GM19397 (cell line): ENCODE data around the gene CDH2.
A peak's percentile ranks its signal among the peaks of the same experiment; 100 is the strongest.

Experiments used
- ATAC-seq: cut with Tn5 transposase; IDR thresholded peaks from one replicate; pipeline ENCODE4 v1.9.1; 2021; ENCODE audit warnings: mild to moderate bottlenecking, moderate library complexity; ENCODE audit not compliant: unreplicated experiment

The CDH2 gene

DNA sequence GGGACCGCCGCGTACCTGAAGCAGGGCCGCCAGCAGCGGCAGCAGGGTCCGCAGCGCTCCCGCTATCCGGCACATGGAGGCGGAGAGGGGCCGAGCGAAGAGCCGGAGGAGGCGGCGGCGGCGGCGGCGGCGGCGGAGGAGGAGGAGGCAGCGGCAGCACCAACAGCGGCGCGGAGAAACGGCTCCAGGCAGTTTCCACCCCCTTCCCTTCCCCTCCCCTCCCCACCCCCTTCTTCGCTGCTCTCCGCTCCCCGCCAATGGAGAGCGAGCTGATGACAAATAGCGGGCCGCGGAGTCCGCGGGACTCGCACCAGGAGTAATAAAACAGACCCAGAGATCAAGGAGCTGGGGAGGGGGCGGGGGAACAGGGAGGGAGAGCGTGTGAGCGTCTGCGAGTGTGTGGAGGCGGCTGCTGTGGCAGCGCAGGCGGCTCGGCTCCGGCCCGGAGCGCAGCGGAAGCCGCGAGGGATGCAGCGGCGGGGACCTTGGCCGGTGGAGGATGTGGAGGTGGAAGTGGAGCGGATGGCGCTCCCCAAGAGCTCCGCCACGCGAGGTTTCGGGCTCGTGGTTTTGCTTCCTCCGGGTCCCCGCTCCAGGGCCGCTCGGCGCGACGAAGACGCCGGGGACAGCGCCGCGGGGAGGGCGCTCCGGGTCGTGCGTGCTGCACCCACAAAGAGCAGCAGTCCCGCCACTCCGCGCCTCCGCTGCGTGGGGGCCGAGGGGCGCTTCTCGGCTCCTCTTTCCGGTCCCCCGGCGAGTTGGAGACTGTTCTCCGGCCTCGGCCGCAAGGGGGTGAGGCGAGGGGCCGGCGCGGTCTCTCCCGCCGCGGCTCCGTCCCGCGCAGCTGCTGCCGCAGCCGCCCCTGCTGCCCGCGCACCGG is at the start of gene CDH2:
CDH2 (minus strand) TSS at position 183 of the 880 bp plus-strand sequence; CDS start at position 75, 108 bp downstream.
- ATAC-seq: peak; percentile 43

DNA sequence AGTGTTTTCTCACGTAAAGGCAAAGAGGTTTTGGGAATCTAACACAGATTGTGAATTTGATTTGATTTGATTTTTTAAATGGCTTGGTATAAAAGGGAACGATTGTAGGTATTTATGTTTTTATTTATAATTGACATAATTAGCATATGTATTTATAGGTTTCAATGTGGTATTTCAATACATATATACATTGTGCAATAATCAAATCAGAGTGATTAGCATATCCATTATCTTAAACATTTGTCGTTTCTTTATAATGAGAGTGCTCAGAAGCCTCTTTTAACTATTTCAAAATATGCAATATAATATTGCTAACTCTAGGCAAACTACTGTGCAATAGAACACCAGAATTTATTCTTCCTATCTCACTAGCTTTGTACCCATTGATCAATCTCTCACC is 35.1 kb upstream of the CDH2 start:
- no peak for ATAC-seq

DNA sequence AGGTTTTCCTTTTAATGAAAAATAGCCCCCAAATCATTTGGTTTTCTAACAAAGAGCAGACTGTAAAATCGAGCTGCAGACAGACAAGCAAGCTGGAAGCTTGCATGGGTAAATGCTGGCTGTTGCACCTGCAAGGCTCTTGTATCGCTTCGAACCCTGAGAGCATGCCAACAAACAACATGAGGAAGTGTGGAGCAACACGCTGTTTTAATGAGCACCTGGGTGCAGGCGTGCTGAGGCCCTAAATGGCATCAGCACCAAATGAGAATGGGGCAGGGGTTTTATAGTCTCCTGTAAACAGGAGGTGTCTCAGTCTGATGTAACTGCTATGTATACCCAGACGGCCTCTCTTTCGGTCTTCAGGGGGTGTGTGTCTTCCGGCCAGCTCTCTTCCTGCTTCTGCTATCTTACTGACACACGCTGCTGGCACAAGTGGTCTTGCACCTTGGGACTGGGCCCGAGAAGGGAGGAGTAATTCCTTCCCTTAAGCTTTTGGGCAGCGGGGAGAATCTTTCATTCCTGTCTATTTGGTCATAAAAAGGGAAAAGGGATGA is 31.9 kb upstream of the CDH2 start:
- no peak for ATAC-seq

DNA sequence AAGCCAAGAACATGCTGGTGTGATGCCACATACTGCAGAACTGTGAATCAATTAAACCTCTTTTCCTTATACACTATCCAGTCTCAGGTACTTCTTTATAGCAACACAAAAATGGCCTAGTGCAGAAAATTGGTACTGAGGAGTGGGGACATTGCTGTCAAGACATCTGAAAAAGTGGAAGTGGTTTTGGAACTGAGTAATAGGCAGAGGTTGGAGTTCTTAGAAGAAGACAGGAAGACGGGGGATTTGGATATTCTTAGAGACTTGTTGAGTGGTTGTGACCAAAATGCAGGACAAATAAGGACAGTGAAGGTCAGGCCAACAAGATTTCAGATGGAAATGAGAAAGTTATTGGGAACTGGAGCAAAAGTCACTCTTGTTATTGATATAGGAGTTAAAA is 31.3 kb upstream of the CDH2 start:
- ATAC-seq: no peak

DNA sequence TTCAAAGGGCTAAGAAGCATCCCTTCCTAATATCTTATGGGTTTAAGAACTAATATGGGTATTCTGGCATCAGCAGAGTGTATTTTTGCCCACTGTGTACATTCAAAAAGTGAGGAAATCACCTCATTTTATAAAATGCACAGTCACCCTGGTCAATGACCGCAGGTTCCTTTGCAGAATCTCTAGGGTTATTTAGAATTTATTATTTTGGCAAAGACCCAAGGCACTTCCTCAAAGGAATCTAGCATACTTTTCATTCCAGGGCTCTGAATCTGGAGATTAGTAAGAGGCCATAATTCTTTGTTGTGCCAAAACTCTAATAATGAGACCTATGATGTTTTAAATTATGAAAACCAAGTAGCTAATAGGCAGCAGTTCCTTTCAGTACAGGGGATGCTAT is 27.2 kb upstream of the CDH2 start:
- ATAC-seq: no peak

DNA sequence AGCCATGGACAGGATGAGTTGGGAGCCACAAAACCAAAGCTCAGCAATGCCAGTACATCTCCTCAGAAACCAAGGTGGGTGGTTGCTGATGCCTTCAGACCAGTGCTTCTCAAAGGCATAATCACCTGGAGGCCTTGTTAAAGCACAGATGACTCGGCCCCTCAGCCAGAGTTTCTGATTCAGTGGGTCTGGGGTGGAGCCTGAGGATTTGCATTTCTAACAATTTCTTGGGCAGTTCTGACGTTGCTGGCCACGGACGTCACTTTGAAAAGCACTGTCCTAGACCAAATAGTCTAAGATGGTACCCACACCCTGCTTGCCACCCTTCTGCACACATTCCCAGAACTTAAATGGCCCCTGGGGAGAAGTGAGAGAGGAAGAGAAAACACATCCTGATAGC is 24.1 kb upstream of the CDH2 start:
- ATAC-seq: no peak

DNA sequence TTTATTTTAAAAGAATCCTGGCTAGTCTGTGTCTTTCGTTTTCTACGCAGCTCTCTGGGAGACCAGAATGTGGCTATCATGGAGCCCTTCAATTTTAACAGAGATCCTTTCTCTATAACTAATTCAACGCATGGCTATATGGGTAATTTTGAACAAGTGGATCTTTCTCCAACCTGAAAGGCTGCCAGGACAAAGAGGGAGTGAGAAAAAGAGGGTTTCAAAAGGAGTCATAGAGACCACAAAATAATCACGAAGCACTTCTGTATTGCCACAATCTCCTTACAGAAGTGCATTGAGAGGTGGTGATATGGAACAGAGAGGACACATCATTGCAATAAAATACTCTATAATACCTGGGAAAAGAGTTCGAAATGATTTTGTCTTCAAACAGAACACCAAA is 21.7 kb upstream of the CDH2 start:
- no peak for ATAC-seq

DNA sequence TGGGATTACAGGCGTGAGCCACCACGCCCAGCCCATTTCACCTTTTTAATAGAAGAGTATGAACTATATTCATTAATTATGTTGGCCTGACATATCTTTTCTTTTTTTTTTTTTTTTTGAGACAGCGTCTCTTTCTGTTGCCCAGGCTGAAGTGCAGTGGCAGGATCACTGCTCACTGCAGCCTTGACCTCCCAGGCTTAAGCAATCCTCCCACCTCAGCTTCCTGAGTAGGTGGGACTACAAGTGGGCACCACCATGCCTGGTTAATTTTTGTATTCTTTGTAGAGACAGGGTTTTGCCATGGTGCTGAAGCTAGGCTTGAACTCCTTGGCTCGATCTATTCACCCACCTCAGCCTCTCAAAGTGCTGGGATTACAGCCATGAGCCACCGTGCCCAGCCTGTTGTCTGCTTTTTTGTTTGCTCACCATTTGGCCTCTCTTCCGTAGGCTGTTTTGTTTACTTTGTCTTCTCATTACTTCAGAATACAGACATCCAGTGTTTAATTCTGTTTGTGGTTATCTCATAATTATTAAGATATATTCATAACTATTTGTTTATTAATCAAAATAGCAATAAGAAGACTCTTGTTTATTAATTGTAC is 16.3 kb upstream of the CDH2 start:
- no peak for ATAC-seq

DNA sequence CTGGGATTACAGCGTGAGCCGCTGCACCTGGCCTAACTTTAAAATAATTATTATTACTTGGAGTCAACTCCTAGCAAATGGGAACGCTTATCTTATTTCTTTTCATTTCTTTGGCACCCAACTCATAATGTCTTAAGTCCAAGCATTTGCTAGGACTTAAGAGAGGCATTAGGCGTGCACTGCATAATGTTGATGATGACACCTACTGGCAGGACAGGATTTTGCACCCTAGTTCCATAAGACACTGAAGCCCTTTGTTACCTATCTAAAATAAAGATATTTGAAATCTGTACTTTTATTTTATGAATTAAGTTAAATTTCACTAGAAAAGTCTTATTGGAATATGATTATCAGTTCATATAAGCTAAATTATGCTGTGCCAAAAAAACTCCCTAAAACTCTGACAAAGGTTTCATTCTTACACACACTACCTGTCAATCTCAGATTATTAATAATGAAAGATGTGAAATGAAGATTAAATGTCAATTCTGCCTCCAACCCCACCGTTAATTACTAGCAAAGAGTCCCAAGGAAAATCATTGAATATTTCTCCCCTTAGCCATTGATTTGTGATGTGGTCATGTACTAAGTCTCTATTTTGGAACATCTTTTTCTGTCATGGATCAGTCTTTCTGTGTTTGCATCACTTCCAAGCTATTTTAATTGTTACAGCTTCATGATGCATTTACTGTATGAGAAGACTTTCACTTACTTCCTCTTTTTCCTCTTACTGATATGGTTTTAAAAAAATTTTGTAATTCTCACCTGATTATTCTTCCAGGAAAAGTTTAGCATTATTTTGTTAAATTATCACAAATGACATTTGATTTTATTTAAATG is 12.7 kb upstream of the CDH2 start:
- ATAC-seq: peak; percentile 73

DNA sequence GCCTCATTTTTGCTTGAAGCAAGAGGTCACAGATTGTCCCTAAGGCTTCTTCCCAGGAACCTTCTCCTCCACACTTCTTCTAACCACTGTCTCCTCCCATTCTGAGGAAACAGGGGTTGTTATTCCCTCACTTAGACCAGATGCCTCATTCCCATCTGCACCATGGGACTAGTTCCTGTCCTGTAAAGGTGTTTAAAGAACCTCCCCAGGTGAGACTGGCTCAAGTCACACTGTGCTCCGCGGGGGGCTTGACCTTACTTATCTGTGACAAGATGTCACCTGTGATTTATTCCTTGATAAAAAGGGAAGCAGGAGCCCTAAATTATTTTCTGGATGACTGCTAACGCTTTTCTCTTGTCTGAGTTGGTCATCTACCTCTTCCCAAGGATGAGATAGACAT is 8.2 kb upstream of the CDH2 start:
- no peak for ATAC-seq

DNA sequence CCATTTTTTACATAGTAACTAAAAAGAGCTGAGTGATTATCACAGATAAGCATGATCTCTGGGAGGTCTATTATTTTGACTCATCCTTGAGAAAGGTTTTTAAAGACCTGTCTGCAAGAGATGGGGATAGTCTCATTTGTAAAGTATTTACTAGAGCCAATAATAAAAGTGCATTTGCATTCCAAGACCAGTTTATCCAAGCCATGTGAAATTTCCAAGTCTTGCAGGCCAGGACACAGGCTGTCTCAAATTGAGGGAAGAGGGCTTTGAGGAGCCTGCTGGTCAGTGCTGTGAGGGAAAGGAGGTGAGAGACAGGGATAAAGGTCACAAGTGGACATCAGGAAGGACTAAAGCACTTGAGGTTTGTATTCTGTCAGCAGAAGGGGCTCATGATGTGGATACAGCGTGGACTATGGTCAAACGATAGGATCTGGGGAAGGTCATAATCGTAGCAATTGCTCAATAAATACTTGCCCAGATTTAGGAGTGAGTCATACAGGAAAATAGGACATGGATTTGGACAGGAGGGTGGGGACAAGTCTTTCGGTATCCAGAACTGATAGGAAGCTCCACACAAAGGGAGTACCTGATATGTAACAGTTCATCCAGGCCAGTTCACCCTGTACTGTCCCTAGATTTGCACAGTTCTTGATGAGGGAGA is 6.6 kb upstream of the CDH2 start:
- no peak for ATAC-seq

DNA sequence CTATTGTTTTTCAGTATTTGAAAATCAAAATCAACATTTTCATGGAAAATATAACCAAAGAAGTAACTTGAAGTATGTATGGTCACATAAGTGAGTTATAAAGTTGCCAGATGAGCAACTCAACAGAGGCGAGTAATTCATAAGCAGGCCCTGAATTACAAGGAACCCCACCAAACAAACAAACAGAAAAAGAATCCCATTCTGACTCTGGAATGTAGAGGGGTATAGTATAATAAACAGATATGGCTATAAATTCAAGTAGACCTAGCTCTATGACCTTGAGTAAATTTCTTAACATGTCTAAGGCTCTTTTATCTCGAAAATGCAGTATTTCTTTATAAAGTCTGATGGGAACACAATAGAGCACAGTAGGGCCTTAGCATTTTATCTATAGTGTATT is 4.7 kb upstream of the CDH2 start:
- ATAC-seq: no peak

DNA sequence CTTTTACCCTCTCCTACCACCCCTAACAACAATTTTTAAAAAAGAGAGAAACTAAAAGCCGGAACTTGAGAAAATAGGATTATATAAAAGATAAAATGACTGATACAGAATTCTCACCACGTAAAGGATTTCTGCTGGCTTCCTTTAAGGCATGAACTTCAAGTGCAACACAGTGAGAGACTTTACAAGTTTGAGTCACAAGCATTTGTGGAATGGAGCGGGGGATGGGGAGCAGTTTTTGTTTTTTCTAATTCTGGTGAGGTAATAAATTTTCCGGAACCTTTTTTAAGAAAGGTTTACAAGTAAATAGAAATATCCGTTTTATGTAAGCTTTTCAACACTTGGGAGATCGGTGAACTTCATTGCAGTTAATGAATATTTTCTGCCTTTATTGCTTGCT is 1.8 kb upstream of the CDH2 start:
- ATAC-seq: no peak

DNA sequence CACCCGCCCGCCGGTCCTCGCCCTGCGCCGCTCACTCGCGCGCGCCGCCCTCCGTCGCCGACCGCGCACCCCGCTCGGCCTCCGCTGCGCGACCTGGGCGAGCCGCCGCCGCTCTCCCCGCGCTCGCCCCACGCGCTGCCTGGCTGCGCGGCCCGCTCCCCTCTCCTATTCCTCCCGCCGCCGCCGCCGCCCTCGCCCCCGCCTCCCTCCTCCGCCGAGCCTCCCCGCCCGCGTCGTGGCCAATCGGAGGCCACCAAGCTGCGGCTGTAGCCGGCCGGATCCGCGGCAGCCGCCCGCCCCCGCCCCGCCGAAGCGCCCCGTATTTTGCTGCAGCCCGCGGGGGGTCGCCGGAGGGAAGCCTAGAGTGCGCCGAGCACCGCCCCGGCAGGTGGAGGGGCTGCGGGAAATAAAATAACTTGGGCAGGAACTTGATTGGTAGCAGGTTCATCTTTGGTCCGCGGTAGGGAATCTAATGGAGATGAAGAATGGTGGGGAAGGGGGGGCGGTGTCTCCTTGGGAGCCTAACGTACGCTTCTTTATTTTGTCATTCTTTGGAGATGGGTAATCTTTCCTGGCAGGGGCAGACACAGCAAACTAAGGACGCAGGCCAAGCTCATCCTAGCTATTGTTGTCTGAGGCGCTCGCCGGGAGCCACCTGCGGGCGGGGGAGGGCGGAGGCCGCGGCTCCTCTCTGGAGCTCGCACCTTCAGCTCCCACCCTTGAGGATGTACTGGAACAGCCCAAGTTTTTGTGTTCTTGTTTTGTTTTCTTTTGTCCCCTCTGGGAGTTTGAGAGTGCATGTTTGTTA is 1.1 kb upstream of the CDH2 start:
- ATAC-seq: peak; percentile 37

DNA sequence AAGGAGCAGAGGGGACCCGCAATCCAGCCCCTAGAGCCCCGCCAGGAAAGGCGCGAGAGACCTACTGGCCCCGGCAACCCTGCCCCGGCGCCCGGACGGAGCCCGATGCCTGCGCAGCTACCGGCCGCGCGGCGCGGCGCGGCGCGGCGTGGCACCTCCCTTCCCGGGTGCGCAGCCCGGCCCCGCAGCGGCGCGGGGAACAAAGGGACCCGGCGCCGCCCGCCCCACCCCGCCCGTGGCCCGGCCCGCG is 307 bp downstream of the CDH2 start:
- peak; percentile 11 for ATAC-seq

DNA sequence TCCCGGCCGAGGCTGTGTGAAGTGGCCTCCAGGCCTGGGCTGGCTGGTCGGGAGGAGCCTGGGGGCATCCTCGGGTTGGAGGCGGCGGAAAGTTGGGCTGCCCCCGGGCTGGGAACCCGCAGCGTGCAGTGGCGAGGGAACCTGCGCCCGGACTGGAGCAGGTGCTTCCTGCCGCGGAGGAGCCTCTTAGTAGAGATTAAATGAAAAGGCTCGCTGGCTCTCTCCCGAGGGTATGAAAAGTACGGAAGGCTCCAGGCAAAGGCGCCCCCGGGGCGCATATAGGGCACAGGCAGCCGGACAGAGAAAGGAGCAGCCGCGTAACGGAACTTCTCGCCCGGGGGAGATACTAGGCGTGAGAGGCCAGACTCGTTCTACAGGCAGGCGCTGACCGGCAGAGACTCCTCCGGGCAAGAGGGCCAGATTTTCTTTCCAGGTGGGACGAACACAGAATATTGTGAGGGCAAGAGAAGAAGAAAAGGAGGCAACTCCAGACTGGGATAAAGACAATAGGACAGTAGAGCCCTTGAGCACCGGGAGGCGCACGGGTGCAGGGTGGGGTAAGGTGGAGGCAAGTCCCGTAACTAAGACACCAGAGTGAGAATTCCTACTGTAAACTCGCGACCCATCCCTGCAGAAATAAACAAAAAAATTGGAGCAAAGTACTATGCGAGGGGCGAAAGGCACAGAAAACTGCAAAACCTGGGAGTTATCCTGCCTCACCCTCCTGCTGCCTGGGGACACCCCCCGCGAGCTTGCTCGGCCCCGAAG is 816 bp downstream of the CDH2 start:
- ATAC-seq: no peak

DNA sequence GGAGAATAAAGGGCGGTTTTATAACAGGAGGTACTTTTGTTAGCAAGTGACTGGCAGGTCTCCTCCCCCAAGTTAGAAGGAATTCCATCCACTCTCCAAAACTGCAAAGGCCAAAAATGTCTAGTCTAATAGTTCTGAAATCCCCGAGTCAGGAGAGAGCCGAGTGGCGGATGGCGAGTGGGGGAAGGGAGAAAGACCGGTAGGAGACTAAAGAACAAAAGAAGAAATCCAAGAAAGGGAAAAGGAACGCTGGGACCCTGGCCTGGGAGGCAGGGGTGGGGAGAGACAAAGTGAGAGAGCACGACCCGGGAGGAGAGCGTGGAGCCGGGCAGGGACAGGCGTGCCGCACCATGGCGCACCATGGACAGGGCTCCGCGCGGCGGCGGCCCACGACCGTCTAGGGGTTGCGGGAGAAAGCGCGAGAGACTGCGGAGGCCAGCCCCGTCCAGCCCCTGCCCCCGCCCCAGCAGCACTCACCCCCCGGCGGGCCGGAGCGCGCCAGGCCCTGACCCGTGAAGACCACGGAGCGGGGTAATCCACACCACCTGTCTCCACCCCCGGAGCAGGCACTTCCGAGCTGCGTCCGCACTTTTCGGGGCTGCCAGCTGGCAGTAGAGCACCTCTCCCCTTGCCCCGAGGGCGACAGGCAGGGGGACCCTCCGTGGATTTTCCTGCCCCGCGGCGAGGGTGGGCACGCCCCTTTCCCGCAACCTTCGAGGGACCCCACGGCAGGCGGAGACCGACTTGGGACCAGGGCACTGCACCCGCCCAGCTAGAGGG is 1.6 kb downstream of the CDH2 start:
- ATAC-seq: no peak

DNA sequence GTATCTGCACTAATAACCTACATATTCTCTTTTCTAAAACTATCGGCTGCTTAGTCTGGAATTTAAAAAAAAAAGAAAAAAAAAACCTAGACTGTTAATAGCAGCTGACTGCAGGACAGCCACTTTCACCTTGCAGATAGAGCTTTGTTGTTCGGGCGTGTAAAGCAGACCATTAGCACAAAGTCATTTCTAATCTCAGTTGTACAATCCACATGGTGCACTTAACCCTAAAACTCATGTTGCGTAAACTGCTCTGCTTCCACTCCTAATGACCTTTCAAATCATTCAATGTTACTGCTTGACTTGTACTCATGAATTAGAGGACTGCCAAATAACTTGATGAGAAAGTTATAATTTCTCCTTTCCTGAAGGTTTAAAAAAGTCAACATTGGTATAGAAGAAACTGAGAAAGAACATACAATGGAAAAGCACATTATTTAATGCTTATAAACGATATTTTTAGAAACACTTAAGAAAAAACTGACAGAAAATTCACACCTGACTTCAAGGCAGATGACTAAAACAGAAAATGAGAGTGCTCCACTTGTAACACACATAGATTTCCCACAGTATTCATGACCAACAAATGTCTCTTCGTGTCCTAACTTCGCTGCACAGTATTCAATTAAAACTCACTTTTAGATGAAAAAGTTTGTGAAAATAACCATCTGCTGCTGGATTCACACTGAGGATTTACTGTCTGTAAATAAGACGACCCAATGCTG is 2.6 kb downstream of the CDH2 start:
- no peak for ATAC-seq
